SU-DHL-6 (cell line): ENCODE measurements around the gene HAPSTR1.

ENCODE experiments used
- EZH2phosphoT487 ChIP-seq: fragments of 200-600 bp; sonication (generic), shearing (Covaris generic); conservative IDR thresholded peaks from 2 replicates; pipeline ENCODE4 v1.6.1; 2018; ENCODE audit warnings: mild to moderate bottlenecking, antibody characterized with exemption, low read length, moderate library complexity, mixed read lengths
- TF ChIP-seq, protein P1 (sequence below): fragments of 200-600 bp; sonication (generic); IDR thresholded peaks from one replicate; pipeline ENCODE4 v1.5.1; 2017; ENCODE audit warnings: antibody characterized with exemption, mild to moderate bottlenecking, low read length, moderate library complexity; ENCODE audit not compliant: insufficient read depth, poor library complexity, severe bottlenecking

DNA sequence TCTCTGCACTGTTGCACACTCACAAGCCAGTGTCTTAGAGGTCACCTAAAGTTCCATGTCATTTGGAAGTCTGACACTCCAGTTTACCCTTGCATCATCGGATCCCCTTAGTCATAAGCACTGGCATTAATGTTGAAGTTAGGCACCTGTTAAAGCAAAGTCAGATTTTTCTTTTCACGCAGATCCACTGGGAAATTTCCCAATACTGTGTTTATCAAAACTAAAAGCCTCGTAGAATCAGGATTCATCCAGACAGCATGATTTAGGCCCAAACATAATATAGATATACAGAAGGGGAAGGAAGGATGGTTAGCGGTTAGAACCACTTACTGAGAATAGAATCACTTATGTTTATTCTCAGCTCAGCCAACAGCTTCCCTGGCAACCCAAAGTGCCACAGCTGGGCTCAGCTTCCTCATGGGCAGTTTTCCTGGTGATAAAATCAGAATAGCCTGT, 30.1 kb upstream of the HAPSTR1 start:
- TF ChIP-seq, protein P1, sequence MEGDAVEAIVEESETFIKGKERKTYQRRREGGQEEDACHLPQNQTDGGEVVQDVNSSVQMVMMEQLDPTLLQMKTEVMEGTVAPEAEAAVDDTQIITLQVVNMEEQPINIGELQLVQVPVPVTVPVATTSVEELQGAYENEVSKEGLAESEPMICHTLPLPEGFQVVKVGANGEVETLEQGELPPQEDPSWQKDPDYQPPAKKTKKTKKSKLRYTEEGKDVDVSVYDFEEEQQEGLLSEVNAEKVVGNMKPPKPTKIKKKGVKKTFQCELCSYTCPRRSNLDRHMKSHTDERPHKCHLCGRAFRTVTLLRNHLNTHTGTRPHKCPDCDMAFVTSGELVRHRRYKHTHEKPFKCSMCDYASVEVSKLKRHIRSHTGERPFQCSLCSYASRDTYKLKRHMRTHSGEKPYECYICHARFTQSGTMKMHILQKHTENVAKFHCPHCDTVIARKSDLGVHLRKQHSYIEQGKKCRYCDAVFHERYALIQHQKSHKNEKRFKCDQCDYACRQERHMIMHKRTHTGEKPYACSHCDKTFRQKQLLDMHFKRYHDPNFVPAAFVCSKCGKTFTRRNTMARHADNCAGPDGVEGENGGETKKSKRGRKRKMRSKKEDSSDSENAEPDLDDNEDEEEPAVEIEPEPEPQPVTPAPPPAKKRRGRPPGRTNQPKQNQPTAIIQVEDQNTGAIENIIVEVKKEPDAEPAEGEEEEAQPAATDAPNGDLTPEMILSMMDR, result no peak
- TF ChIP-seq EZH2phosphoT487, result no peak
